Duodenal mucosa (tissue), 2 donors: ENCODE data around the gene PPP4R1.
"Not testable (repeated sequence)": the region's sequence is repeated elsewhere in the genome, so short reads cannot be mapped to it uniquely, and the experiment has no call there.

Experiments used
- H3K27ac ChIP-seq: one replicate; pipeline ENCODE4 v1.7.0; 2013; ENCODE audit warnings: low read depth, low read length
- H3K27me3 ChIP-seq, 2 donors: one replicate each; pipeline ENCODE4 v1.7.0; 2013; ENCODE audit warnings: low read length in 2 of 2, control low read depth in 1 of 2; ENCODE audit not compliant: insufficient read depth in 2 of 2, control insufficient read depth in 1 of 2
- H3K36me3 ChIP-seq, 2 donors: one replicate each; pipeline ENCODE4 v1.7.0; 2013; ENCODE audit warnings: low read length in 2 of 2, control low read depth in 1 of 2; ENCODE audit not compliant: insufficient read depth in 2 of 2, control insufficient read depth in 1 of 2
- H3K4me1 ChIP-seq, 2 donors: one replicate each; pipeline ENCODE4 v1.7.0; 2013; ENCODE audit warnings: low read length in 2 of 2, control low read depth in 1 of 2; ENCODE audit not compliant: insufficient read depth in 2 of 2, control insufficient read depth in 1 of 2
- H3K4me3 ChIP-seq, 2 donors: one replicate each; pipeline ENCODE4 v1.7.0; 2013; ENCODE audit warnings: low read length in 2 of 2, low read depth in 1 of 2
- H3K9ac ChIP-seq, 2 donors: one replicate each; pipeline ENCODE4 v1.7.0; 2013; ENCODE audit warnings: low read length in 2 of 2, low read depth in 1 of 2
- H3K9me3 ChIP-seq, 2 donors: one replicate each; pipeline ENCODE4 v1.7.0; 2013; ENCODE audit warnings: low read length in 2 of 2, control low read depth in 1 of 2; ENCODE audit not compliant: control insufficient read depth in 1 of 2

The PPP4R1 gene

GRCh38 chr18:9613550-9614400 lies 584 bp downstream of the PPP4R1 start:
- no peaks in the 10 kb centered on the region for H3K9me3 ChIP-seq
- H3K9ac ChIP-seq = peak overlapping the region; percentile 84 to 86
- peak overlapping the region; percentile 81 to 85 for H3K4me3 ChIP-seq
- no peaks in the 10 kb centered on the region for H3K27me3 ChIP-seq
- H3K4me1 ChIP-seq = peaks cover 25 to 29% of the 10 kb centered on the region in 2 donors
- H3K36me3 ChIP-seq = peaks cover 4 to 6% of the 10 kb centered on the region in 2 donors
- H3K27ac ChIP-seq = peak overlapping the region; percentile 90

- peaks cover 30 to 35% of the 10 kb centered on the region in 2 donors for H3K4me1 ChIP-seq
- H3K27ac ChIP-seq = no peak overlapping the region
- H3K4me3 ChIP-seq = peak overlapping the region; percentile 81 to 85
- H3K27me3 ChIP-seq = no peaks in the 10 kb centered on the region
- H3K9ac ChIP-seq = peak overlapping the region; percentile 84 to 86
- peaks cover 4 to 6% of the 10 kb centered on the region in 2 donors for H3K36me3 ChIP-seq
- no peaks in the 10 kb centered on the region for H3K9me3 ChIP-seq
Observed at GRCh38 chr18:9612977-9613376, 1.4 kb downstream of the PPP4R1 start.

- H3K4me3 ChIP-seq = peak overlapping the region in 1 of 2 donors; percentile 81
- no peak overlapping the region for H3K27ac ChIP-seq
- no peaks in the 10 kb centered on the region for H3K9me3 ChIP-seq
- no peaks in the 10 kb centered on the region for H3K27me3 ChIP-seq
- peaks cover 30 to 35% of the 10 kb centered on the region in 2 donors for H3K4me1 ChIP-seq
- H3K36me3 ChIP-seq = peaks cover 4 to 6% of the 10 kb centered on the region in 2 donors
- H3K9ac ChIP-seq = peak overlapping the region in 1 of 2 donors; percentile 86
Observed at GRCh38 chr18:9612215-9612830, 2.0 kb downstream of the PPP4R1 start.

GRCh38 chr18:9609190-9609589 lies 5.2 kb downstream of the PPP4R1 start:
- Histone ChIP-seq H3K36me3 (peaks cover 4 to 6% of the 10 kb centered on the region in 2 donors), H3K27me3 (no peaks in the 10 kb centered on the region), H3K9me3 (no peaks in the 10 kb centered on the region), H3K4me1 (peaks cover 23 to 33% of the 10 kb centered on the region in 2 donors), H3K27ac (no peak overlapping the region), H3K4me3 (no peak overlapping the region), H3K9ac (no peak overlapping the region)

GRCh38 chr18:9608728-9609127 lies 5.6 kb downstream of the PPP4R1 start:
- peaks cover 4 to 6% of the 10 kb centered on the region in 2 donors for H3K36me3 ChIP-seq
- no peak overlapping the region for H3K9ac ChIP-seq
- H3K27me3 ChIP-seq = no peaks in the 10 kb centered on the region
- no peak overlapping the region for H3K4me3 ChIP-seq
- peaks cover 23 to 33% of the 10 kb centered on the region in 2 donors for H3K4me1 ChIP-seq
- no peaks in the 10 kb centered on the region for H3K9me3 ChIP-seq
- H3K27ac ChIP-seq = no peak overlapping the region

GRCh38 chr18:9608298-9608697 lies 6.1 kb downstream of the PPP4R1 start:
- Histone ChIP-seq H3K4me3 (no peak overlapping the region), H3K27ac (no peak overlapping the region), H3K9ac (no peak overlapping the region), H3K9me3 (no peaks in the 10 kb centered on the region), H3K4me1 (peaks cover 21 to 33% of the 10 kb centered on the region in 2 donors), H3K36me3 (peaks cover 4 to 6% of the 10 kb centered on the region in 2 donors), H3K27me3 (no peaks in the 10 kb centered on the region)

- H3K36me3 ChIP-seq, H3K27ac ChIP-seq, H3K9ac ChIP-seq, H3K4me3 ChIP-seq, H3K27me3 ChIP-seq, H3K9me3 ChIP-seq: not testable (repeated sequence)
- H3K4me1 ChIP-seq = peaks cover 15 to 22% of the 10 kb centered on the region in 2 donors
Observed at GRCh38 chr18:9607111-9607510, 7.2 kb downstream of the PPP4R1 start.

- Histone ChIP-seq H3K4me1 (peaks cover 12 to 19% of the 10 kb centered on the region in 2 donors), H3K27ac (no peak overlapping the region), H3K36me3 (peaks cover under 1 to 3% of the 10 kb centered on the region in 2 donors), H3K9me3 (peaks cover 0 to 2% of the 10 kb centered on the region in 2 donors), H3K4me3 (no peak overlapping the region), H3K9ac (no peak overlapping the region), H3K27me3 (no peaks in the 10 kb centered on the region)
Observed at GRCh38 chr18:9606039-9606438, 8.3 kb downstream of the PPP4R1 start.

- H3K27ac ChIP-seq = no peak overlapping the region
- H3K9me3 ChIP-seq = peaks cover 0 to 9% of the 10 kb centered on the region in 2 donors
- no peak overlapping the region for H3K9ac ChIP-seq
- H3K4me3 ChIP-seq = no peak overlapping the region
- H3K4me1 ChIP-seq = peaks cover 11 to 22% of the 10 kb centered on the region in 2 donors
- no peaks in the 10 kb centered on the region for H3K27me3 ChIP-seq
- H3K36me3 ChIP-seq = no peaks in the 10 kb centered on the region
Observed at GRCh38 chr18:9604348-9604747, 10.0 kb downstream of the PPP4R1 start.

GRCh38 chr18:9599328-9599727 lies 15.0 kb downstream of the PPP4R1 start:
- H3K9me3 ChIP-seq = peaks cover 0 to 13% of the 10 kb centered on the region in 2 donors
- no peak overlapping the region for H3K27ac ChIP-seq
- H3K9ac ChIP-seq = no peak overlapping the region
- H3K4me1 ChIP-seq = peaks cover 14 to 29% of the 10 kb centered on the region in 2 donors
- no peak overlapping the region for H3K4me3 ChIP-seq
- no peaks in the 10 kb centered on the region for H3K36me3 ChIP-seq
- no peaks in the 10 kb centered on the region for H3K27me3 ChIP-seq
